Upper lobe of left lung (tissue), 4 donors: ENCODE measurements around the gene EXOC4.

Experiments
- EP300 ChIP-seq, 4 donors: sonication (generic); formaldehyde crosslinking; IDR thresholded peaks; one replicate each; pipeline ENCODE4 v1.5.1; 2017; ENCODE audit warnings: antibody characterized with exemption in 4 of 4, control low read depth in 2 of 4
- POLR2A ChIP-seq, 4 donors: fragments of 450-650 bp; IDR thresholded peaks; one replicate each; pipeline ENCODE4 v1.5.1; 2016 to 2017; ENCODE audit warnings: antibody characterized with exemption in 4 of 4, mild to moderate bottlenecking in 2 of 4
- POLR2AphosphoS5 ChIP-seq, 2 donors: sonication (generic); formaldehyde crosslinking; IDR thresholded peaks; one replicate each; pipeline ENCODE4 v1.5.1; 2017; ENCODE audit warnings: antibody characterized with exemption in 2 of 2
- TF ChIP-seq, protein P1 (sequence below), 6 experiments: fragments of 450-650 bp in 4 of 6; fragments of 200-600 bp in 2 of 6; sonication (generic) in 2 of 6; IDR thresholded peaks; one replicate each; pipeline ENCODE4 v1.5.1; 2016 to 2019; ENCODE audit warnings: antibody characterized with exemption in 6 of 6

DNA sequence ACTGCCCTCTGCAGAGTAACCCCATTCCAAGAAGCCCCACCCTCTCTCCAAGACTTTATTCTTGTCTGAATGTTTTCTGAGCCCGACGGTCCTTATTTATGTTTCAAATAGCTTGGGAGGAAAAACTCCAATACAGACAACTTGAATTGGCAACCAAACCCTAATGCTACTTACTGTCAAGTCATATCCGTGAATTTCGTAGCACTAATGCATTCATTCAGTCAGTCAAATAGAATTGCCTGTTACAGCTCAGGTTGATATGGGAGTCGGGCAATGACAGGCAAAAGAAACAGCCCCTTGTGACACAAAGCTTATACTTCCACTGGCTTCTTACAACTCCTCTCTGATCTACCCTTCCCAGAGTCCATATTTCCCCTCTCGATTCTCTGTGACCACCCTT, 815.8 kb downstream of the EXOC4 start:
- no peak for TF ChIP-seq EP300 (IDR thresholded peaks at IDR 0.05)
- TF ChIP-seq, protein P1, sequence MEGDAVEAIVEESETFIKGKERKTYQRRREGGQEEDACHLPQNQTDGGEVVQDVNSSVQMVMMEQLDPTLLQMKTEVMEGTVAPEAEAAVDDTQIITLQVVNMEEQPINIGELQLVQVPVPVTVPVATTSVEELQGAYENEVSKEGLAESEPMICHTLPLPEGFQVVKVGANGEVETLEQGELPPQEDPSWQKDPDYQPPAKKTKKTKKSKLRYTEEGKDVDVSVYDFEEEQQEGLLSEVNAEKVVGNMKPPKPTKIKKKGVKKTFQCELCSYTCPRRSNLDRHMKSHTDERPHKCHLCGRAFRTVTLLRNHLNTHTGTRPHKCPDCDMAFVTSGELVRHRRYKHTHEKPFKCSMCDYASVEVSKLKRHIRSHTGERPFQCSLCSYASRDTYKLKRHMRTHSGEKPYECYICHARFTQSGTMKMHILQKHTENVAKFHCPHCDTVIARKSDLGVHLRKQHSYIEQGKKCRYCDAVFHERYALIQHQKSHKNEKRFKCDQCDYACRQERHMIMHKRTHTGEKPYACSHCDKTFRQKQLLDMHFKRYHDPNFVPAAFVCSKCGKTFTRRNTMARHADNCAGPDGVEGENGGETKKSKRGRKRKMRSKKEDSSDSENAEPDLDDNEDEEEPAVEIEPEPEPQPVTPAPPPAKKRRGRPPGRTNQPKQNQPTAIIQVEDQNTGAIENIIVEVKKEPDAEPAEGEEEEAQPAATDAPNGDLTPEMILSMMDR (IDR thresholded peaks at IDR 0.05) = no peak
- no peak for TF ChIP-seq POLR2AphosphoS5 (IDR thresholded peaks at IDR 0.05)
- no peak for TF ChIP-seq POLR2A (IDR thresholded peaks at IDR 0.05)
